Measurements from ENCODE around the gene CHRNE. TPM values are rescaled to one million over a fixed set of nuclear protein-coding genes. Genes with fewer than 3 reads are reported as not detected.

The CHRNE gene
- total RNA-seq, 1 experiment from 2014 or later, result not detected

- H3K27me3 ChIP-seq (replicated peaks; ENCODE audit: control insufficient read depth, insufficient read depth, low read length), result no peaks in the 10 kb centered on the region
- H3K27ac Mint-ChIP-seq (ENCODE audit: unreplicated experiment), result no peak overlapping the region
- H3K36me3 ChIP-seq (ENCODE audit: control insufficient read depth, insufficient read depth, low read length), result no peaks in the 10 kb centered on the region
Observed at GRCh38 chr17:4892499-4893221, 10.2 kb downstream of the CHRNE start.

GRCh38 chr17:4891411-4892410 is 11.2 kb downstream of the CHRNE start:
- no peaks in the 10 kb centered on the region for H3K4me1 Mint-ChIP-seq (ENCODE audit: low read depth, unreplicated experiment)

More at GRCh38 chr17:4892499-4893221, 10.2 kb downstream of the CHRNE start:
- ChIA-PET CTCF (no interaction called here), POLR2A (no interaction called here)
- H3K4me1 ChIP-seq, result no peaks in the 10 kb centered on the region
- peaks cover 7% of the 10 kb centered on the region for H3K36me3 Mint-ChIP-seq (ENCODE audit: insufficient read depth, unreplicated experiment)
- no peaks in the 10 kb centered on the region for H3K4me1 Mint-ChIP-seq (ENCODE audit: low read depth, unreplicated experiment)
- no peaks in the 10 kb centered on the region for H3K27me3 Mint-ChIP-seq (ENCODE audit: insufficient read depth, unreplicated experiment)
- H3K4me3 ChIP-seq (ENCODE audit: low read depth, low read length), result no peak overlapping the region
- H3K4me3 Mint-ChIP-seq (ENCODE audit: unreplicated experiment), result no peak overlapping the region
- intact Hi-C loops (cut with micrococcal nuclease; ENCODE audit: unreplicated experiment), result no loop called here
- no peaks in the 10 kb centered on the region for H3K9me3 Mint-ChIP-seq (ENCODE audit: unreplicated experiment)
- TF ChIP-seq, protein P1, sequence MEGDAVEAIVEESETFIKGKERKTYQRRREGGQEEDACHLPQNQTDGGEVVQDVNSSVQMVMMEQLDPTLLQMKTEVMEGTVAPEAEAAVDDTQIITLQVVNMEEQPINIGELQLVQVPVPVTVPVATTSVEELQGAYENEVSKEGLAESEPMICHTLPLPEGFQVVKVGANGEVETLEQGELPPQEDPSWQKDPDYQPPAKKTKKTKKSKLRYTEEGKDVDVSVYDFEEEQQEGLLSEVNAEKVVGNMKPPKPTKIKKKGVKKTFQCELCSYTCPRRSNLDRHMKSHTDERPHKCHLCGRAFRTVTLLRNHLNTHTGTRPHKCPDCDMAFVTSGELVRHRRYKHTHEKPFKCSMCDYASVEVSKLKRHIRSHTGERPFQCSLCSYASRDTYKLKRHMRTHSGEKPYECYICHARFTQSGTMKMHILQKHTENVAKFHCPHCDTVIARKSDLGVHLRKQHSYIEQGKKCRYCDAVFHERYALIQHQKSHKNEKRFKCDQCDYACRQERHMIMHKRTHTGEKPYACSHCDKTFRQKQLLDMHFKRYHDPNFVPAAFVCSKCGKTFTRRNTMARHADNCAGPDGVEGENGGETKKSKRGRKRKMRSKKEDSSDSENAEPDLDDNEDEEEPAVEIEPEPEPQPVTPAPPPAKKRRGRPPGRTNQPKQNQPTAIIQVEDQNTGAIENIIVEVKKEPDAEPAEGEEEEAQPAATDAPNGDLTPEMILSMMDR (IDR thresholded peaks at IDR 0.05; ENCODE audit: insufficient read depth in 1 of 2, low read depth in 1 of 2, low read length in 1 of 2, severe bottlenecking in 1 of 2, unreplicated experiment in 1 of 2), result no peak
- DNase-seq, result no peak
- no peaks in the 10 kb centered on the region for H3K9me3 ChIP-seq
- BruUV-seq (replicated peaks), result no TSS peak

DNA sequence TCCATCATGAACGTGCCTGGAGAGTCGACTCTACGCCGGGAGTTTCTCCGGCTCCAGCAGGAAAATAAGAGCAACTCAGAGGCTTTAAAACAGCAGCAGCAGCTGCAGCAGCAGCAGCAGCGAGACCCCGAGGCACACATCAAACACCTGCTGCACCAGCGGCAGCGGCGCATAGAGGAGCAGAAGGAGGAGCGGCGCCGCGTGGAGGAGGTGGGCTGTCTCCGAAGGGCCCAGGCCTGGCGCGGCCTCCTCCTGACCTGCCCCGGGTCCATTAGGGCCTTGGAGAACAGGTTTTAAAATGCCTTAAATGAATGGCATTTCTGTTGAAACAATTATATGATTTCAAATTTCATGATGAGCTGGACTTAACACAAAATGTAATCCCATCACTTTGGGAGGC is 15.3 kb downstream of the CHRNE start:
- Histone ChIP-seq H3K27me3 (replicated peaks; ENCODE audit: control insufficient read depth, insufficient read depth, low read length) (no peaks in the 10 kb centered on the region), H3K4me3 (ENCODE audit: low read depth, low read length) (no peak overlapping the region), H3K36me3 (ENCODE audit: control insufficient read depth, insufficient read depth, low read length) (no peaks in the 10 kb centered on the region; the same call in 1 of the 2 replicates), H3K4me1 (no peaks in the 10 kb centered on the region), H3K9me3 (no peaks in the 10 kb centered on the region)
- no peaks in the 10 kb centered on the region for H3K4me1 Mint-ChIP-seq (ENCODE audit: low read depth, unreplicated experiment)
- no TSS peak for BruUV-seq (replicated peaks)
- H3K27ac Mint-ChIP-seq (ENCODE audit: unreplicated experiment), result no peak overlapping the region
- no peaks in the 10 kb centered on the region for H3K27me3 Mint-ChIP-seq (ENCODE audit: insufficient read depth, unreplicated experiment)
- TF ChIP-seq, protein P1 (IDR thresholded peaks at IDR 0.05; ENCODE audit: insufficient read depth in 1 of 2, low read depth in 1 of 2, low read length in 1 of 2, severe bottlenecking in 1 of 2, unreplicated experiment in 1 of 2), result no peak
- CTCF ChIA-PET, result no interaction called here
- POLR2A ChIA-PET, result no interaction called here
- H3K9me3 Mint-ChIP-seq (ENCODE audit: unreplicated experiment), result no peaks in the 10 kb centered on the region
- DNase-seq, result no peak
- intact Hi-C loops (cut with micrococcal nuclease; ENCODE audit: unreplicated experiment), result no loop called here
- H3K4me3 Mint-ChIP-seq (ENCODE audit: unreplicated experiment), result no peak overlapping the region
- peaks cover 31% of the 10 kb centered on the region for H3K36me3 Mint-ChIP-seq (ENCODE audit: insufficient read depth, unreplicated experiment)

More at GRCh38 chr17:4891411-4892410, 11.2 kb downstream of the CHRNE start:
- no peaks in the 10 kb centered on the region for H3K27me3 ChIP-seq (replicated peaks; ENCODE audit: control insufficient read depth, insufficient read depth, low read length)
- peaks cover 16% of the 10 kb centered on the region for H3K36me3 Mint-ChIP-seq (ENCODE audit: insufficient read depth, unreplicated experiment)
- no TSS peak for BruUV-seq (replicated peaks)
- no peaks in the 10 kb centered on the region for H3K36me3 ChIP-seq (ENCODE audit: control insufficient read depth, insufficient read depth, low read length)
- no peaks in the 10 kb centered on the region for H3K27me3 Mint-ChIP-seq (ENCODE audit: insufficient read depth, unreplicated experiment)
- H3K27ac Mint-ChIP-seq (ENCODE audit: unreplicated experiment), result no peak overlapping the region
- TF ChIP-seq, protein P1 (IDR thresholded peaks at IDR 0.05; ENCODE audit: insufficient read depth in 1 of 2, low read depth in 1 of 2, low read length in 1 of 2, severe bottlenecking in 1 of 2, unreplicated experiment in 1 of 2), result no peak
- CTCF ChIA-PET, result no interaction called here
- no peak overlapping the region for H3K4me3 ChIP-seq (ENCODE audit: low read depth, low read length)
- no peaks in the 10 kb centered on the region for H3K9me3 ChIP-seq
- H3K9me3 Mint-ChIP-seq (ENCODE audit: unreplicated experiment), result no peaks in the 10 kb centered on the region
- H3K4me3 Mint-ChIP-seq (ENCODE audit: unreplicated experiment), result no peak overlapping the region
- POLR2A ChIA-PET, result no interaction called here
- intact Hi-C loops (cut with micrococcal nuclease; ENCODE audit: unreplicated experiment), result no loop called here
- no peaks in the 10 kb centered on the region for H3K4me1 ChIP-seq
- DNase-seq, result no peak
